Activated T-helper 17 cell treated with anti-CD3 and anti-CD28 coated beads, Interleukin-2, amount 50 U/mL, for 72 hours (primary cell): ENCODE measurements around the gene SVBP. TPM values are rescaled to one million over a fixed set of nuclear protein-coding genes. Genes with fewer than 3 reads are reported as not detected.

Experiments
- ATAC-seq: fragments of 150-1000 bp; cut with Tn5 transposase; replicated peaks from 2 replicates; pipeline ENCODE4 v1.10.0; 2021; ENCODE audit warnings: mild to moderate bottlenecking, moderate library complexity
- H3K27ac Mint-ChIP-seq: one replicate; pipeline ENCODE4 v1.8.0; 2022; ENCODE audit warnings: mixed read lengths
- H3K27me3 Mint-ChIP-seq: one replicate; pipeline ENCODE4 v1.8.0; 2022; ENCODE audit warnings: mixed read lengths
- H3K36me3 Mint-ChIP-seq: one replicate; pipeline ENCODE4 v1.8.0; 2022; ENCODE audit warnings: low read depth, mild to moderate bottlenecking, mixed read lengths
- H3K4me1 Mint-ChIP-seq: one replicate; pipeline ENCODE4 v1.8.0; 2022; ENCODE audit warnings: mixed read lengths
- H3K4me3 Mint-ChIP-seq: one replicate; pipeline ENCODE4 v1.8.0; 2022; ENCODE audit warnings: mild to moderate bottlenecking, mixed read lengths
- H3K9me3 Mint-ChIP-seq: one replicate; pipeline ENCODE4 v1.8.0; 2022; ENCODE audit warnings: mixed read lengths
- total RNA-seq, 2 donors: library from RNA; stranded (reverse); gene quantifications; one replicate each; pipeline ENCODE4 v1.2.3, GENCODE V29; 2022

Gene SVBP
- total RNA-seq, 2 donors from 2014 or later: 21.8 to 22.2 TPM

GRCh38 chr1:42847111-42847595 is 30.0 kb upstream of the SVBP start:
- no peaks in the 10 kb centered on the region for H3K27me3 Mint-ChIP-seq
- peak overlapping the region; percentile 92 for H3K4me3 Mint-ChIP-seq
- no peak for ATAC-seq
- H3K36me3 Mint-ChIP-seq: peaks cover 33% of the 10 kb centered on the region
- peaks cover 30% of the 10 kb centered on the region for H3K4me1 Mint-ChIP-seq
- peak overlapping the region; percentile 82 for H3K27ac Mint-ChIP-seq
- no peaks in the 10 kb centered on the region for H3K9me3 Mint-ChIP-seq

- Mint-ChIP-seq H3K4me3 (peak within 1 kb of the TSS; percentile 92), H3K36me3 (peaks cover 31% of the 10 kb centered on the region), H3K27ac (peak within 1 kb of the TSS; percentile 82), H3K4me1 (peaks cover 30% of the 10 kb centered on the region), H3K9me3 (no peaks in the 10 kb centered on the region), H3K27me3 (no peaks in the 10 kb centered on the region)
- ATAC-seq: peak; percentile 93
Observed at GRCh38 chr1:42846257-42847110, 29.3 kb upstream of the SVBP start, which contains the start of gene ZNF691. Gene ZNF691 (plus strand): TSS chr1:42846613. CDS start chr1:42849659, 3,046 bp downstream.

- no peaks in the 10 kb centered on the region for H3K9me3 Mint-ChIP-seq
- peaks cover 25% of the 10 kb centered on the region for H3K36me3 Mint-ChIP-seq
Observed at GRCh38 chr1:42845866-42846256, 28.7 kb upstream of the SVBP start.

GRCh38 chr1:42845193-42845592 is 28.0 kb upstream of the SVBP start:
- Mint-ChIP-seq H3K27ac (no peak overlapping the region), H3K27me3 (no peaks in the 10 kb centered on the region), H3K4me3 (no peak overlapping the region), H3K4me1 (peaks cover 30% of the 10 kb centered on the region), H3K36me3 (peaks cover 18% of the 10 kb centered on the region), H3K9me3 (no peaks in the 10 kb centered on the region)
- ATAC-seq: no peak

More at GRCh38 chr1:42845866-42846256, 28.7 kb upstream of the SVBP start:
- Mint-ChIP-seq H3K27ac (peak overlapping the region; percentile 82), H3K4me3 (peak overlapping the region; percentile 92), H3K4me1 (peaks cover 30% of the 10 kb centered on the region), H3K27me3 (no peaks in the 10 kb centered on the region)
- peak; percentile 7 for ATAC-seq

- Mint-ChIP-seq H3K27ac (peak overlapping the region; percentile 29), H3K4me1 (peaks cover 25% of the 10 kb centered on the region), H3K9me3 (no peaks in the 10 kb centered on the region), H3K36me3 (peaks cover 13% of the 10 kb centered on the region), H3K27me3 (no peaks in the 10 kb centered on the region), H3K4me3 (peak overlapping the region; percentile 26)
- ATAC-seq: peak; percentile 8
Observed at GRCh38 chr1:42844592-42845140, 27.5 kb upstream of the SVBP start.

- H3K4me1 Mint-ChIP-seq: peaks cover 5% of the 10 kb centered on the region
- no peaks in the 10 kb centered on the region for H3K36me3 Mint-ChIP-seq
- no peaks in the 10 kb centered on the region for H3K27me3 Mint-ChIP-seq
- no peak overlapping the region for H3K27ac Mint-ChIP-seq
- ATAC-seq: no peak
- no peak overlapping the region for H3K4me3 Mint-ChIP-seq
- no peaks in the 10 kb centered on the region for H3K9me3 Mint-ChIP-seq
Observed at GRCh38 chr1:42841440-42842147, 24.4 kb upstream of the SVBP start.

- ATAC-seq: no peak
- Mint-ChIP-seq H3K4me3 (no peak overlapping the region), H3K36me3 (no peaks in the 10 kb centered on the region), H3K27ac (no peak overlapping the region), H3K4me1 (peaks cover 5% of the 10 kb centered on the region), H3K9me3 (no peaks in the 10 kb centered on the region), H3K27me3 (no peaks in the 10 kb centered on the region)
Observed at GRCh38 chr1:42841010-42841409, 23.8 kb upstream of the SVBP start.

- H3K4me3 Mint-ChIP-seq: no peak overlapping the region
- no peak overlapping the region for H3K27ac Mint-ChIP-seq
- no peaks in the 10 kb centered on the region for H3K27me3 Mint-ChIP-seq
- no peak for ATAC-seq
- no peaks in the 10 kb centered on the region for H3K9me3 Mint-ChIP-seq
- no peaks in the 10 kb centered on the region for H3K4me1 Mint-ChIP-seq
- no peaks in the 10 kb centered on the region for H3K36me3 Mint-ChIP-seq
Observed at GRCh38 chr1:42838482-42839190, 21.4 kb upstream of the SVBP start.

GRCh38 chr1:42837709-42838108 is 20.5 kb upstream of the SVBP start:
- Mint-ChIP-seq H3K36me3 (no peaks in the 10 kb centered on the region), H3K4me1 (no peaks in the 10 kb centered on the region), H3K27ac (no peak overlapping the region), H3K9me3 (no peaks in the 10 kb centered on the region), H3K4me3 (no peak overlapping the region), H3K27me3 (no peaks in the 10 kb centered on the region)
- no peak for ATAC-seq

- no peak for ATAC-seq
- Mint-ChIP-seq H3K27ac (no peak overlapping the region), H3K9me3 (no peaks in the 10 kb centered on the region), H3K27me3 (no peaks in the 10 kb centered on the region), H3K4me1 (no peaks in the 10 kb centered on the region), H3K4me3 (no peak overlapping the region), H3K36me3 (no peaks in the 10 kb centered on the region)
Observed at GRCh38 chr1:42835422-42835821, 18.2 kb upstream of the SVBP start.

GRCh38 chr1:42834803-42835202 is 17.6 kb upstream of the SVBP start:
- Mint-ChIP-seq H3K4me1 (no peaks in the 10 kb centered on the region), H3K27me3 (no peaks in the 10 kb centered on the region), H3K9me3 (no peaks in the 10 kb centered on the region), H3K27ac (no peak overlapping the region), H3K36me3 (no peaks in the 10 kb centered on the region), H3K4me3 (no peak overlapping the region)
- ATAC-seq: no peak

- no peaks in the 10 kb centered on the region for H3K9me3 Mint-ChIP-seq
- no peak for ATAC-seq
- H3K27ac Mint-ChIP-seq: no peak overlapping the region
- no peaks in the 10 kb centered on the region for H3K4me1 Mint-ChIP-seq
- no peaks in the 10 kb centered on the region for H3K36me3 Mint-ChIP-seq
- H3K27me3 Mint-ChIP-seq: no peaks in the 10 kb centered on the region
- no peak overlapping the region for H3K4me3 Mint-ChIP-seq
Observed at GRCh38 chr1:42833981-42834380, 16.8 kb upstream of the SVBP start.

GRCh38 chr1:42832641-42833240 is 15.5 kb upstream of the SVBP start:
- no peak overlapping the region for H3K4me3 Mint-ChIP-seq
- ATAC-seq: no peak
- H3K9me3 Mint-ChIP-seq: no peaks in the 10 kb centered on the region
- H3K36me3 Mint-ChIP-seq: no peaks in the 10 kb centered on the region
- no peaks in the 10 kb centered on the region for H3K27me3 Mint-ChIP-seq
- no peaks in the 10 kb centered on the region for H3K4me1 Mint-ChIP-seq
- H3K27ac Mint-ChIP-seq: no peak overlapping the region

GRCh38 chr1:42831273-42831672 is 14.1 kb upstream of the SVBP start:
- Mint-ChIP-seq H3K36me3 (no peaks in the 10 kb centered on the region), H3K27me3 (no peaks in the 10 kb centered on the region), H3K27ac (no peak overlapping the region)

More at GRCh38 chr1:42831273-42831672, 14.1 kb upstream of the SVBP start:
- ATAC-seq: no peak
- Mint-ChIP-seq H3K4me1 (no peaks in the 10 kb centered on the region), H3K4me3 (no peak overlapping the region), H3K9me3 (no peaks in the 10 kb centered on the region)
